ENCODE data around the gene SLC35F3. TPM values are rescaled to one million over a fixed set of nuclear protein-coding genes. Genes with fewer than 3 reads are reported as not detected.

The SLC35F3 gene
- total RNA-seq, 1 experiment from 2014 or later = 0.66 TPM

- BruUV-seq (replicated peaks) = no TSS peak
- Mint-ChIP-seq H3K4me1 (ENCODE audit: low read depth, unreplicated experiment) (peaks cover under 1% of the 10 kb centered on the region), H3K27ac (ENCODE audit: unreplicated experiment) (no peak overlapping the region), H3K4me3 (ENCODE audit: low read depth, unreplicated experiment) (no peak overlapping the region), H3K36me3 (ENCODE audit: insufficient read depth, unreplicated experiment) (no peaks in the 10 kb centered on the region), H3K27me3 (ENCODE audit: unreplicated experiment) (no peaks in the 10 kb centered on the region), H3K9me3 (ENCODE audit: low read depth, unreplicated experiment) (peaks cover 3% of the 10 kb centered on the region)
- no peak for DNase-seq
- CTCF ChIA-PET = no interaction called here
- TF ChIP-seq CTCF (IDR thresholded peaks at IDR 0.05; ENCODE audit: unreplicated experiment) = no peak
- intact Hi-C loops (cut with micrococcal nuclease; ENCODE audit: unreplicated experiment) = no loop called here
Observed at GRCh38 chr1:233951804-233952203, 47.3 kb downstream of the SLC35F3 start.

- CTCF ChIA-PET = no interaction called here
- Mint-ChIP-seq H3K9me3 (ENCODE audit: low read depth, unreplicated experiment) (no peaks in the 10 kb centered on the region), H3K36me3 (ENCODE audit: insufficient read depth, unreplicated experiment) (no peaks in the 10 kb centered on the region), H3K4me1 (ENCODE audit: low read depth, unreplicated experiment) (no peaks in the 10 kb centered on the region), H3K27ac (ENCODE audit: unreplicated experiment) (no peak overlapping the region), H3K27me3 (ENCODE audit: unreplicated experiment) (no peaks in the 10 kb centered on the region), H3K4me3 (ENCODE audit: low read depth, unreplicated experiment) (no peak overlapping the region)
- intact Hi-C loops (cut with micrococcal nuclease; ENCODE audit: unreplicated experiment) = no loop called here
- BruUV-seq (replicated peaks) = no TSS peak
- no peak for TF ChIP-seq CTCF (IDR thresholded peaks at IDR 0.05; ENCODE audit: unreplicated experiment)
- DNase-seq = no peak
Observed at GRCh38 chr1:233957691-233958090, 53.2 kb downstream of the SLC35F3 start.

GRCh38 chr1:233959102-233959501 lies 54.6 kb downstream of the SLC35F3 start:
- Mint-ChIP-seq H3K4me3 (ENCODE audit: low read depth, unreplicated experiment) (no peak overlapping the region), H3K27me3 (ENCODE audit: unreplicated experiment) (no peaks in the 10 kb centered on the region), H3K36me3 (ENCODE audit: insufficient read depth, unreplicated experiment) (no peaks in the 10 kb centered on the region), H3K9me3 (ENCODE audit: low read depth, unreplicated experiment) (no peaks in the 10 kb centered on the region), H3K4me1 (ENCODE audit: low read depth, unreplicated experiment) (no peaks in the 10 kb centered on the region), H3K27ac (ENCODE audit: unreplicated experiment) (no peak overlapping the region)
- intact Hi-C loops (cut with micrococcal nuclease; ENCODE audit: unreplicated experiment) = no loop called here
- CTCF ChIA-PET = no interaction called here
- no TSS peak for BruUV-seq (replicated peaks)
- DNase-seq = no peak
- TF ChIP-seq CTCF (IDR thresholded peaks at IDR 0.05; ENCODE audit: unreplicated experiment) = no peak

- peaks cover 4% of the 10 kb centered on the region for H3K9me3 Mint-ChIP-seq (ENCODE audit: low read depth, unreplicated experiment)
- no peak overlapping the region for H3K4me3 Mint-ChIP-seq (ENCODE audit: low read depth, unreplicated experiment)
- no TSS peak for BruUV-seq (replicated peaks)
- no peak for TF ChIP-seq CTCF (IDR thresholded peaks at IDR 0.05; ENCODE audit: unreplicated experiment)
- H3K4me1 Mint-ChIP-seq (ENCODE audit: low read depth, unreplicated experiment) = no peaks in the 10 kb centered on the region
- no peak for DNase-seq
- CTCF ChIA-PET = interaction anchor here (1.5 kb wide), 1 partner anchor 12 kb away, joined by 5 read pairs; no protein-coding TSS in a partner anchor
- intact Hi-C loops (cut with micrococcal nuclease; ENCODE audit: unreplicated experiment) = no loop called here
- H3K27ac Mint-ChIP-seq (ENCODE audit: unreplicated experiment) = no peak overlapping the region
- H3K27me3 Mint-ChIP-seq (ENCODE audit: unreplicated experiment) = no peaks in the 10 kb centered on the region
- H3K36me3 Mint-ChIP-seq (ENCODE audit: insufficient read depth, unreplicated experiment) = no peaks in the 10 kb centered on the region
Observed at GRCh38 chr1:233959971-233960370, 55.5 kb downstream of the SLC35F3 start.
